Spleen (tissue), 7 donors: ENCODE measurements around the gene SPRR2E.

Experiments used
- POLR2A ChIP-seq, 3 donors: fragments of 450-650 bp; IDR thresholded peaks; one replicate each; pipeline ENCODE4 v1.5.1; 2017; ENCODE audit warnings: antibody characterized with exemption in 3 of 3, mild to moderate bottlenecking in 1 of 3
- TF ChIP-seq, protein P1 (sequence below), 11 experiments: fragments of 200-600 bp in 7 of 11; fragments of 450-650 bp in 4 of 11; sonication (generic) in 4 of 11; IDR thresholded peaks in 8 of 11; conservative IDR thresholded peaks in 3 of 11; 1 replicate in 7 of 11; 2 replicates in 4 of 11; pipeline versions ENCODE4 v1.4.0 to v1.8.0; 2016 to 2021; ENCODE audit warnings: antibody characterized with exemption in 11 of 11, inconsistent platforms in 4 of 11, mild to moderate bottlenecking in 1 of 11
- donor health status: DM: no; HTN: no; CAD: no; lungs with moderate emphysema.
- donor health status: DM: no; HTN: no; CAD: no.
- donor health status: DM: no; HTN: no; CAD: no.

DNA sequence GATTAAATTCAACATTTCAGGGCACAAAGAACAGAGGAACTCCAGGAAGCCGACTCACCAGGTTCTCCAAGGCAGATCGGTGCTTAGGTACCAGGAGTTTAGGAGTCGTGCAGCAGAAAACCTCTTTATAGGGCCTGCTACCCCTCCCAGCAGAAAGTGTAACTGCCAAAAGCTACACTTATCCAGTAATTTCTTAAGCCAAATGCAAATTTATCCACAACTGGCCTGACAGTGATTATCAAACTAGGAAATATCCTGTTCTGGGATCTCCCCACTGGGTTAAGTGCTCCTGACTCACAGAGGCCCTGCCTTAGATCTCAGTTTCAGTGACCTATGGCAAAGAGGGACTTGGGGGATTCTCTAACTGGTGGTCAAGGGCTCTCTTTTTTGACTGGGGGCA lies 19.1 kb upstream of the SPRR2E start, which contains the start of gene SPRR2F:
- TF ChIP-seq, protein P1, sequence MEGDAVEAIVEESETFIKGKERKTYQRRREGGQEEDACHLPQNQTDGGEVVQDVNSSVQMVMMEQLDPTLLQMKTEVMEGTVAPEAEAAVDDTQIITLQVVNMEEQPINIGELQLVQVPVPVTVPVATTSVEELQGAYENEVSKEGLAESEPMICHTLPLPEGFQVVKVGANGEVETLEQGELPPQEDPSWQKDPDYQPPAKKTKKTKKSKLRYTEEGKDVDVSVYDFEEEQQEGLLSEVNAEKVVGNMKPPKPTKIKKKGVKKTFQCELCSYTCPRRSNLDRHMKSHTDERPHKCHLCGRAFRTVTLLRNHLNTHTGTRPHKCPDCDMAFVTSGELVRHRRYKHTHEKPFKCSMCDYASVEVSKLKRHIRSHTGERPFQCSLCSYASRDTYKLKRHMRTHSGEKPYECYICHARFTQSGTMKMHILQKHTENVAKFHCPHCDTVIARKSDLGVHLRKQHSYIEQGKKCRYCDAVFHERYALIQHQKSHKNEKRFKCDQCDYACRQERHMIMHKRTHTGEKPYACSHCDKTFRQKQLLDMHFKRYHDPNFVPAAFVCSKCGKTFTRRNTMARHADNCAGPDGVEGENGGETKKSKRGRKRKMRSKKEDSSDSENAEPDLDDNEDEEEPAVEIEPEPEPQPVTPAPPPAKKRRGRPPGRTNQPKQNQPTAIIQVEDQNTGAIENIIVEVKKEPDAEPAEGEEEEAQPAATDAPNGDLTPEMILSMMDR (IDR thresholded peaks at IDR 0.05 in 8 of 11, conservative IDR thresholded peaks at IDR 0.05 in 3 of 11), result no peak
- no peak for TF ChIP-seq POLR2A (IDR thresholded peaks at IDR 0.05)
